Coronary artery (tissue), 2 donors: ENCODE measurements around the gene POU4F1.
A peak's percentile ranks its signal among the peaks of the same experiment; 100 is the strongest.

ENCODE experiments used
- DNase-seq: peaks from one replicate; pipeline ENCODE4 v3.0.0-alpha.2; 2017; ENCODE audit warnings: low spot score
- H3K27ac ChIP-seq, 2 donors: fragments of 200-600 bp; sonication (generic); one replicate each; pipeline ENCODE4 v1.5.1; 2016 to 2019
- H3K4me3 ChIP-seq: fragments of 200-600 bp; sonication (generic); 2 replicates; pipeline ENCODE4 v1.5.1; 2016; ENCODE audit warnings: mild to moderate bottlenecking, moderate library complexity
- CTCF ChIP-seq: fragments of 200-600 bp; sonication (generic); IDR thresholded peaks from one replicate; pipeline ENCODE4 v1.5.1; 2019; ENCODE audit warnings: antibody characterized with exemption

POU4F1 gene

GRCh38 chr13:78596399-78596735 lies 7.0 kb downstream of the POU4F1 start:
- no peak for DNase-seq
- peak overlapping the region; percentile 56 for H3K4me3 ChIP-seq
- H3K27ac ChIP-seq, result no peak overlapping the region
- TF ChIP-seq CTCF, result no peak

- TF ChIP-seq CTCF, result no peak
- peak overlapping the region; percentile 56 for H3K4me3 ChIP-seq
- no peak for DNase-seq
- no peak overlapping the region for H3K27ac ChIP-seq
Observed at GRCh38 chr13:78595495-78596398, 7.6 kb downstream of the POU4F1 start.

DNA sequence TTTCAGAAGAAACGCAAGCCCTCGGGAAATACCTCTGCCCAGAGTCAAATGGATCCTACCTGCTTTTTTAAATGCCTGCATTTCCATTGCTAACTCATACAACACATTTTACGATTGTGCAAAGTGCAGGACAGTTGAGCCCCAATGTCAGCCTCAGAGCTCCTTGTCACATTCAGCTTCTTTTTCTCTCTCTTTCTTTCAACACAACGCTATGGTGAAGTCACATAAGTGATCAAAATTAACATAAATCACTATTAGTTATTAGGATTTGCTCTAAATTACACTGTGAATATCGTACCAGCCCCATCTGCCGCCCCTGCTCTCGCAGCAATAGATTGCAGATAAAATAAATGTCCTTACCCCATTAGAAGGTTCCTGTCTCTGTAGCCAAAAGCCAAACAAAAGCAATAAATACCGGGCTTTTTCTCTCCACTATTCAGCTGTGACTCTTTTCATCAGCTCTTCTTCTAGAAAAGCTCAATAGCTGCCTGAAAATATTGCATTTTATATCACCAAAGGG lies 8.8 kb downstream of the POU4F1 start:
- H3K4me3 ChIP-seq, result no peak overlapping the region
- DNase-seq, result no peak
- no peak for TF ChIP-seq CTCF

GRCh38 chr13:78593652-78594455 lies 9.5 kb downstream of the POU4F1 start:
- no peak for DNase-seq
- Histone ChIP-seq H3K27ac (no peak overlapping the region), H3K4me3 (no peak overlapping the region)
- TF ChIP-seq CTCF, result no peak

More for the DNA sequence above, 8.8 kb downstream of the POU4F1 start:
- no peak overlapping the region for H3K27ac ChIP-seq

DNA sequence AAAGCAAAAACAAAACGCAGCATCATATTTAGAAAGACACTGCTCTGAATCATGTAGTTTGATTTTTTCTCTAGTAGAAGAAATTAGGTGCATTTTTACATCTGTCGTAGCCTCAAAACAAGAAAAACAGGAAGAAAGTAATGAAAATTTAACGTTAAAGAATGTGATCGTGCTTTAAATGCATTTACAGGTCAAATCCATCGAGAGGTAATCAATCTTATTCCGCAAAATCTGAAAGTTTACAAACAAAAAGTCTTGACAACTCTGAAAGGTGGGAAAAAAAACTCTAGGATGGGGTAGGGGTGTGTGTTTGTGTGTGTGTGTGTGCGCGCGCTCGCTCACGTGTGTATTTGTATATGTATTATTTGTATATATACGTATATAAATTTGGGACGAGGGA lies 10.2 kb downstream of the POU4F1 start:
- H3K27ac ChIP-seq, result no peak overlapping the region
- TF ChIP-seq CTCF, result no peak

GRCh38 chr13:78592584-78592983 lies 10.8 kb downstream of the POU4F1 start:
- DNase-seq, result no peak
- no peak overlapping the region for H3K4me3 ChIP-seq
- no peak for TF ChIP-seq CTCF
- no peak overlapping the region for H3K27ac ChIP-seq

More for the DNA sequence above, 10.2 kb downstream of the POU4F1 start:
- no peak for DNase-seq
- H3K4me3 ChIP-seq, result no peak overlapping the region
